ENCODE data around the gene STRADA.

GRCh38 chr17:63702721-63703015, 38.9 kb downstream of the STRADA start:
- TF ChIP-seq SIRT6 (IDR thresholded peaks at IDR 0.05; ENCODE audit: low read length) (no peak), ZNF274 (IDR thresholded peaks at IDR 0.05; ENCODE audit: borderline replicate concordance, extremely low read depth, low read length) (no peak), EZH2 (IDR thresholded peaks at IDR 0.05; ENCODE audit: low read depth, low read length, severe bottlenecking) (no peak), CTCF (IDR thresholded peaks at IDR 0.05; ENCODE audit: control extremely low read depth in 1 of 3, insufficient read depth in 1 of 3, low read depth in 1 of 3, low read length in 3 of 3) (no peak), ATF3 (IDR thresholded peaks at IDR 0.05; ENCODE audit: insufficient read depth, low read depth, low read length) (no peak)

Measured in H1 (cell line).